Panc1 (cell line): ENCODE measurements around the gene HES7. TPM values are rescaled to one million over a fixed set of nuclear protein-coding genes. Genes with fewer than 3 reads are reported as not detected.

Source experiments
- ATAC-seq: fragments of 200-7000 bp; cut with Tn5 transposase; 2 replicates; pipeline ENCODE4 v1.9.1; 2020; ENCODE audit warnings: mild to moderate bottlenecking, moderate library complexity
- BruUV-seq: library from RNA; stranded (reverse); fragments of 400-500 nt; replicated peaks from 2 replicates; lab custom pipeline; 2021; lab: Mats Ljungman, UMichigan
- CTCF ChIA-PET: fragments of 300-600 bp; sonication (Branson Sonifier 250); formaldehyde crosslinking; loops from one replicate; lab custom pipeline; 2022; ENCODE audit warnings: antibody characterized with exemption; lab: Charles Lee
- POLR2A ChIA-PET: fragments of 300-600 bp; sonication (Branson Sonifier 250); formaldehyde crosslinking; loops from one replicate; lab custom pipeline; 2022; ENCODE audit warnings: antibody characterized with exemption; lab: Charles Lee
- DNase-seq: peaks from one replicate; pipeline ENCODE4 v3.0.0-alpha.2; 2010; ENCODE audit warnings: low read depth, low spot score
- H3K27ac ChIP-seq: 2 replicates; pipeline ENCODE4 v1.5.1; 2011; ENCODE audit warnings: mild to moderate bottlenecking, low read length, inconsistent platforms
- H3K27me3 ChIP-seq: fragments of 200-500 bp; sonication (Bioruptor generic); 2 replicates; pipeline ENCODE4 v1.6.0; 2014; ENCODE audit warnings: low read length, inconsistent platforms; ENCODE audit not compliant: control insufficient read depth, insufficient read depth
- H3K36me3 ChIP-seq: fragments of 200-500 bp; sonication (Bioruptor generic); 2 replicates; pipeline ENCODE4 v1.5.1; 2014; ENCODE audit warnings: inconsistent platforms, mild to moderate bottlenecking, low read length, moderate library complexity; ENCODE audit not compliant: control insufficient read depth, insufficient read depth
- H3K4me1 ChIP-seq: 2 replicates; pipeline ENCODE4 v1.5.1; 2011; ENCODE audit warnings: inconsistent platforms, mild to moderate bottlenecking, low read length, moderate library complexity; ENCODE audit not compliant: control insufficient read depth, insufficient read depth
- H3K4me3 ChIP-seq, 2 experiments: 2 replicates each; pipeline ENCODE4 v1.5.1; 2011 to 2012; ENCODE audit warnings: low read depth in 2 of 2, low read length in 2 of 2, mild to moderate bottlenecking in 2 of 2, inconsistent platforms in 1 of 2, moderate library complexity in 1 of 2
- H3K9me3 ChIP-seq: fragments of 200-500 bp; sonication (Bioruptor generic); 2 replicates; pipeline ENCODE4 v1.5.1; 2014; ENCODE audit warnings: low read depth, mild to moderate bottlenecking, inconsistent platforms, low read length, moderate library complexity; ENCODE audit not compliant: control insufficient read depth, insufficient read depth
- CTCF ChIP-seq: fragments of 450-650 bp; IDR thresholded peaks from 2 replicates; pipeline ENCODE4 v1.5.1; 2017; ENCODE audit warnings: mild to moderate bottlenecking
- POLR2AphosphoS5 ChIP-seq: IDR thresholded peaks from 2 replicates; pipeline ENCODE4 v1.6.1; 2012; ENCODE audit warnings: mild to moderate bottlenecking, low read depth, low read length, moderate library complexity
- REST ChIP-seq, 2 experiments: IDR thresholded peaks; 2 replicates each; pipeline ENCODE4 v1.6.1; 2011 to 2012; ENCODE audit warnings: low read depth in 2 of 2, control low read depth in 1 of 2, low read length in 1 of 2, mild to moderate bottlenecking in 1 of 2, moderate library complexity in 1 of 2; ENCODE audit not compliant: insufficient read depth in 1 of 2
- SIN3A ChIP-seq: IDR thresholded peaks from 2 replicates; pipeline ENCODE4 v1.6.1; 2012; ENCODE audit warnings: low read depth, mild to moderate bottlenecking, low read length, moderate library complexity, borderline replicate concordance; ENCODE audit not compliant: insufficient read depth
- TCF7L2 ChIP-seq: IDR thresholded peaks from 2 replicates; pipeline ENCODE4 v1.6.1; 2011; ENCODE audit warnings: mild to moderate bottlenecking, low read depth, low read length, inconsistent platforms
- in situ Hi-C: cut with HindIII; loops from 2 replicates; pipeline ENCODE4 v1.10.0; 2016; ENCODE audit warnings: low sequenced_read_pairs, low pct_unique_long_range_greater_than_20kb
- intact Hi-C: fragments of 100-400 bp; cut with micrococcal nuclease; formaldehyde crosslinking; loops from one replicate; pipeline ENCODE4 v1.10.0; 2022; ENCODE audit not compliant: unreplicated experiment
- total RNA-seq: library from RNA; stranded (reverse); gene quantifications from one replicate; pipeline ENCODE4 v1.2.1, GENCODE V29; 2021; ENCODE audit not compliant: unreplicated experiment

Gene HES7
- total RNA-seq, 1 experiment from 2014 or later, result 4.0 TPM

- no peaks in the 10 kb centered on the region for H3K9me3 ChIP-seq
- ChIA-PET CTCF (interaction anchor here (0.7 to 1.7 kb wide), 3 partner anchors 8 to 46 kb away, joined by 3 to 7 read pairs (median 5); no protein-coding TSS in a partner anchor), POLR2A (no interaction called here)
- intact Hi-C loops, result no loop called here
- no peak overlapping the region for H3K27ac ChIP-seq
- no peaks in the 10 kb centered on the region; the same call in 1 of the 2 replicates for H3K27me3 ChIP-seq
- TF ChIP-seq TCF7L2, result no peak
- TF ChIP-seq REST (IDR thresholded peaks at IDR 0.05; ENCODE audit: insufficient read depth in 1 of 2, low read depth in 2 of 2, low read length in 1 of 2), result no peak
- no peak for TF ChIP-seq POLR2AphosphoS5
- no peaks in the 10 kb centered on the region; the same call in 1 of the 2 replicates for H3K36me3 ChIP-seq
- H3K4me1 ChIP-seq, result no peaks in the 10 kb centered on the region; the same call in 1 of the 2 replicates
- H3K4me3 ChIP-seq, result no peak overlapping the region
- in situ Hi-C loops, result no loop called here
- DNase-seq (no peak), ATAC-seq (no peak)
- no TSS peak for BruUV-seq
Measured at GRCh38 chr17:8072729-8073461, 51.0 kb downstream of the HES7 start.

- Histone ChIP-seq H3K4me3 (no peak overlapping the region), H3K36me3 (no peaks in the 10 kb centered on the region; the same call in 1 of the 2 replicates), H3K4me1 (no peaks in the 10 kb centered on the region; the same call in 1 of the 2 replicates), H3K27ac (no peak overlapping the region), H3K9me3 (no peaks in the 10 kb centered on the region), H3K27me3 (no peaks in the 10 kb centered on the region; the same call in 1 of the 2 replicates)
- in situ Hi-C loops (no loop called here), intact Hi-C loops (no loop called here)
- no peak for TF ChIP-seq TCF7L2
- TF ChIP-seq CTCF, result no peak
- TF ChIP-seq POLR2AphosphoS5, result no peak
- TF ChIP-seq REST (IDR thresholded peaks at IDR 0.05; ENCODE audit: insufficient read depth in 1 of 2, low read depth in 2 of 2, low read length in 1 of 2), result no peak
- no peak for TF ChIP-seq SIN3A
- ATAC-seq, result no peak
- BruUV-seq, result no TSS peak
- DNase-seq, result no peak
- ChIA-PET POLR2A (no interaction called here), CTCF (no interaction called here)
Measured at GRCh38 chr17:8072341-8072728, 51.6 kb downstream of the HES7 start.
